CD4-positive, alpha-beta T cell treated with Interleukin-1 beta for 1 hour (primary cell): ENCODE results near the gene CSRP3.

Experiments
- DNase-seq, 2 donors: peaks; one replicate each; pipeline ENCODE4 v3.0.0-alpha.2; 2020 to 2022

The CSRP3 gene

DNA sequence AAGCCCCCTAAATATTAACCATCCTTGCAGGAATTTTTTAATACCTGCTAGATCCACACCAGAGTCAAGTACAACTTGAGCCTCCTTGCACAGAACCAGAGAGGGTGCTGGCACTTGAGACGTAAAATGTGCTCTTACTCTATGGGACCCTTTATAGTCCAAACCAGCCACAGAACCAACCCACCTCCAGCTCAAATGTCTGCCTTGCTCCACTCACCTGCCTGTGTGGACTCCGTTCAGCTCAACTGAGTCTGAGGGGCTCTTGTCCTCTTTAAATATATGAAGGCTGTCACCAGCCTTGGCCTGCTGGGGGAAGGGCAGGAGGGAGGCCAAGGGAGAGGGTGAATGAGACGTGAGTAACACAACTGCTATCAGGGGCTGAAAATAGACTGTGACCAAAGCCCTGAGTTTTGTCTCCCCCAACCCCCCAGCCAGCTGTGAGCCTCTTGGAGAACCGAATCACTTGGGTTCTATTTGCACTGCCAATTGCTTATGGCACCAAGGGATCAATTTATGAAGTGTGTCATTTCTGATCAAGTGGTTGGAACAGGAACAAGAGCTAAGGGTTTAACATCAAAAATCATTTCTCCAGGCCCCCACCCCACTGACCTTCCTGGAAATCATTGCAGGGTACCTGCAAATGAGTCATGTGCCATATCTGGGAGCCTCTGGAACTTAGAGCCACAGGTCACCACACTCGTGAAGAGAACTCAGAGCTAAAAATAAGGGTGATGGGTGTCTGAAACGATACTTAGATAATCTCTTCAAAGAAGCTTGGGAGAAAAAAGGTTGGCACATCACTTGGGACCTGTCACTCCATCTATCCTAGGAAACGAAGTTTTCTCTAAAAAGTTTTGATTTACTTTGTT lies at the start of gene CSRP3:
TSS of gene CSRP3 (minus strand) at position 247 of the 869 bp plus-strand sequence. CDS start 9,535 bp downstream, outside the sequence.
- no peak for DNase-seq

DNA sequence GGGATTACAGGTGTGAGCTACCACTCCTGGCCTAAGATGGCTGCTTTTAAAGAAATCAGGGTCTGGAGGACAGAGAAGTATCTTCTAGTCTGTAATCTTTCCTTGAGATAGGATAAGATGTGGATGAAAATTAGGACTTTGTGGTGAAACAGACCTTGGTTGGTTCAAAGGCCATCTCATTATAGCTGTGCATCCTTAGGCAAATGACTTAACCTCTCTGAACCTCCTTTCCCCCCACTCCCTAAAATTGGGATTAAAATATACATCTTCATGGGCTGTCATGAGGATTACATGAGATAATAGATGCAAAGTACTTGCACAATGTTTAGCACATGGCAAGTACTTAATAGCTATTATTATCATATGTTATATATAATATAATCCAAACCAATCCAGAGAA lies 49.8 kb upstream of the CSRP3 start:
- no peak for DNase-seq

DNA sequence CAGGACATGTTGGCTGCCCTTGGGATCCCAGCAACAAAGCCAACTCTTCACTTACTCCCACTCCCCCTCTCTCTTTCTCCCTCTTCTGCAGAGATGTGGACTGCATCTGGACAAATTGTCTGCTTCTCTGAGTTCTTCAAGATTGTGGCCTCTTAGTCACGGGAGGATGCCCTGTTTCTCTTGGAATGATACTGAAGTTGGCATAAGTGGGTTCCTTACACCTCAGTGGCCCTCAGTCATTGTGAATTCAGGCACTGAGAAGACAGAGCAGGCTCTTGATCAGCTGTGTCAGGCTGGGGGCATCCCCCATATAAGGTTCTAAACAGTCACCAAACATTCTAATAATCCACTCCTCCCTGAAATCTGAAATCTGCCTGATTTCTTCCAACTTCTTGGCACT lies 45.0 kb upstream of the CSRP3 start:
- DNase-seq, result no peak

DNA sequence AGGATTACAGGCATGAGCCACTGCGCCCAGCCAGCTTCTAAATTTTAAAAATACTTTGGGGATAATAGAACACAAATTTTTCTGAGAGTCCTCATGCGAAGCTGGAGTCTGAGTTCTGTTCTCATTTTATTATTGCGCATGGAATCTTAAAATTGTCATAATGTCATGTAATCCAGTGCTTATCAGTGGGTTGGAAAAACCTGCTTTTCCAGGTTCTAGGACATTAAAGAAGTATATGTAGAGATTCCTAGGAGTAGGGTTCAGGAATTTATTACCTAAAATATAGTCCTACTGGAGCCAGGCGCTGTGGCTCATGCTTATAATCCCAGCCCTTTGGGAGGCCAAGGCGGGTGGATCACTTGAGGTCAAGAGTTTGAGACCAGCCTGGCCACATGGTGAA lies 43.6 kb upstream of the CSRP3 start:
- no peak for DNase-seq

DNA sequence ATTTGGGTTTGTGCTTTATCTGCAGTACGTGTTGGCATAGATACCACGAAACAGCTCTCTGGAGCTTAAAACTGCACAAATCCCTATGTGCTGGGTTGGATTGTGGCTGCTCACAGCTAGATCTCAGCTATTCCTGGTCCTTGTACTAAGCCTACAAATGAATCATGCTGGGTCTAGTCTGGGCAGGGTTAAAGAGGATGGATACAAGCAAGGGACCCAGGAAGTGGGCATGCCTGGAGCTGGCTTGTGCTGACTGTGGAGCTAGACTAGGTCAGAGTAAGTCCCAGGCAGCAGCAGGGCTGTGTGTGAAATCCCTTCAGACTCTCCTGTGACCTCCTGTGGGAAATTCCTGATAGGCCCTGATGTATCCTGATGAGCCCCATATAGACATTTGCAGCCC lies 42.8 kb upstream of the CSRP3 start:
- no peak for DNase-seq

DNA sequence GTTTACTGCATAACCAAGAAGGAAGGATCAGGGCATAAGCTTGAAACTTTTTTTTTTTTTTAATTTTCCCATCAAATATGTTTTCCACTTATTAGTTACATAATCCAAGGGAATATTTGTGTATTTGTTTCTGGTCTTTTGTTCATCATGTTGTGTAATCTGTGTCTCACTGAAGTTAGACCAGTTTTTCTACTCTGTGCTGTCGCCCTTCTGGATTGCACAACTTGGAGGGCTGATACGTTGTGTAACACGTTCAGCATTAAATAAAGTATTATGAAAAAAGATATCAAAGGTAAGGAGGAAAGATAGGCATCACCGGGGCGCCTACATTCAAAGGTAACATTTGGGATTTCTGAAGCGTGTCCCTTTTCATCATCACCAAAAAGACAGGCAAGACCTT lies 42.3 kb upstream of the CSRP3 start:
- DNase-seq, result no peak

DNA sequence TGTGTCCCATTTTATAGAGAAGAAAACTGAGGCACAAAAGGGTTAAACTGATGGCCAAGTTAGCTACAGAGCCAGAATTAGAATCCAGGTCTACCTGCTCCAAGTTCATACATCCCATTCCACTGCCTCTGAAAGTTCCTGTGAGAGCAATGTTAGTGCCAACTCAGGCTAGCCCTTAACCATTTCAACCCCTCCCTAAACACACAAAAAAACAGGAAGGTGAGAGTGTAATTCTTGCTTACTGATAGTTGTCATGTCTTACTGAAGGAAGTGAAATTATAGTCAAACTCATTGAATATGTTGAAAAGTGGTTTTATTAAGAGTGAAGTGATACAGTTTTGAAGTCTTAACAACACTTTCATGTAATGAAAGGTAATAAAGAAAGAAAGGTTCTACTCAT lies 41.8 kb upstream of the CSRP3 start:
- DNase-seq, result no peak

DNA sequence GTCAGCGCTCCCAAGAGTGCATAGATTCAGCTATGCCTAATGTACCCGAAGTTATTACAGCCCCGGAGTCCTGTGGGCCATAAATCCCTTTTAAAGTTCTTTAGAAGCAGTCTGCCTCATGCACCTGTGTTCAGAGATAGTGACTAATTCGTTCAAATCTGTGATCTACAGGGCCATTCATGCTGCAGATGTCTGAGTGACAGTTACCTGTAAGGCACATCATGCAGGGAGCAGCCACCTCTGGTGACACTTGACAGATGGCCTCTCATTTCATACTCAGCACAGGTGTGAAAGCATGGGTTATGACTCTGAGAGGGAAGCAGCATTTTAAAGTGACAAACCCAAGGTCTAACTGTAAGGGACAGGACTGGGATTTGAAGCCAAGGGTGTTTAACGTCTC lies 41.4 kb upstream of the CSRP3 start:
- DNase-seq, result no peak

DNA sequence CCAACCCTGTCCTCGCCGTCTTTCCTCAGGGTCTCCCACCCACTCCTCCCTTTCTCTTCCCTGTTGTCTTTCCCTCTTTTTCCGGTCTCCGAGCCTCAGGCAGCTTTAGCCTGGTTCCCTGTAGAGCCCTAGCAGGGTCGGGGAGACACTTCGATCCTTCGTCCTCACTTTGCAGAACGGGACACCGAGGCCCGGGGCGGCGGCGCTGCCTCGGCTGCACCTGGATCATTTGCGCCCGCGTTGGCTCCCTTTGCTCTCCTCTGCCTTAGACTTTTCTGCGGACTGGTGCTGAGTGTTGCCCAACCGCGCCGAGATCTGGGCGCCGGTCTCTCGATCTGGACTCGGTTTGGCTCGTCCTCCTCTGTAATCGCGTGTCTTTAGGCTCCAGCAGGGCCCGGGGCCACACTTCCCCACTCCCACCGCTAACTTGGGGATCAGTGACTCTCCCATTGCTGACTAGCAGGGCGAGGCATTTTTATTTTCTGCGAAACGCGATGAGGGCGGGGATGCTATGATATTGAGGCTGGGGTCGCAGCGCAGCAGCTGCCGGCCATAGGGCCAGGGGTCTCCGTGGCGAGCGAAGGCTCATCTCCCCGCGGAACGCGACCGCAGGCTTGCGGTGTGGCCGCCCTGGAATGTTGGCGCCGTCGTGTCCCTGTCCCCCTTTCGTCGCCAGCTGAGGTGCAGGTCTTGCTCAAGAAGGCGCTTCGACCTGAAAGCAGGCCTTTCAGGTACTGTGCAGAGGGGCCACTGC lies 40.6 kb upstream of the CSRP3 start:
- DNase-seq, result no peak

DNA sequence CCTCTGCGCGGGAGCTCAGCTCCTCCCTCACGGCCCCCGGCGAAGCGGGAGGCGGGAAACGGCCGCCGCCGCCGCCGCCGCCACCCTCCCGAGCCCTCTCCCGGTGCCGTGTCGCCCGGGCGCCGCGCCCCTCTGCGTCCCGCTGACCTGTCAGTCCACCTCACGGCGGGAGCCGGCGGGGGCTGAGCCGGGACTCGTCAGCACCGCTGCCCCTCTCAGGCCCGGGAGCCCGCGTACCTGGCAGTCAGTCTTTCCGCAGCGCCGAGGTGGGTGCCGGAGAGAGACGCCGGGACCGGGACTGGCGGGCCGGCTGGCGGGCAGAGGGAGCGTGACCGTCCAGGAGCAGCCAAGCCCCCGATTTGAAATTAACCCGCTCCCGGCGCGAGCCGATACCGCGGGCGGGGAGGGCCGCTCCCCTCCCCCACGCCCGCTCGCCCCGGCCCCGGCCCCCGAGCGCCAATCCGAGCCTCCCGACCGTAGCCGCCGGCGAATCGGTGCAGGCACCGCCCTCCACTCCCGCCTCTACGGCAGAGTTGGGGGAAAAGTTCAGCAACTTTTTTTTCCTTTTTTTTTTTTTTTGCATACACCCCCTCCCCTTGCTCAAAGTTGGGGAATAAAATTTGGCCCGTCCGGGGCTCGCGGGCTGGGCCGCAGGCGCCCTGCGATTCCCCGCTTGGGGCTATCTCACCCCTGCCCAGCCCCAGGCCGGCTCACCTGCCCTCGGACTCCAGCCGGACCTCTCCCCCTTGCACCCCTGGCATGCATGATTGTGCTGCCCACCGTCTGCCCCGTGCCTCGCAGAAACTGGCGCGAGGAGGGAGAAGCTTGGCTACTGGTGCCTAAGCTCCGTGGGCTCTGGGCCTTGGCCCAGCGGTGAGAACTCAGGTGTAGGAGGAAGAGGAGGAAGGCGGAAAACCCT lies 39.7 kb upstream of the CSRP3 start:
- DNase-seq, result peak in 1 of 2 donors; percentile 12

DNA sequence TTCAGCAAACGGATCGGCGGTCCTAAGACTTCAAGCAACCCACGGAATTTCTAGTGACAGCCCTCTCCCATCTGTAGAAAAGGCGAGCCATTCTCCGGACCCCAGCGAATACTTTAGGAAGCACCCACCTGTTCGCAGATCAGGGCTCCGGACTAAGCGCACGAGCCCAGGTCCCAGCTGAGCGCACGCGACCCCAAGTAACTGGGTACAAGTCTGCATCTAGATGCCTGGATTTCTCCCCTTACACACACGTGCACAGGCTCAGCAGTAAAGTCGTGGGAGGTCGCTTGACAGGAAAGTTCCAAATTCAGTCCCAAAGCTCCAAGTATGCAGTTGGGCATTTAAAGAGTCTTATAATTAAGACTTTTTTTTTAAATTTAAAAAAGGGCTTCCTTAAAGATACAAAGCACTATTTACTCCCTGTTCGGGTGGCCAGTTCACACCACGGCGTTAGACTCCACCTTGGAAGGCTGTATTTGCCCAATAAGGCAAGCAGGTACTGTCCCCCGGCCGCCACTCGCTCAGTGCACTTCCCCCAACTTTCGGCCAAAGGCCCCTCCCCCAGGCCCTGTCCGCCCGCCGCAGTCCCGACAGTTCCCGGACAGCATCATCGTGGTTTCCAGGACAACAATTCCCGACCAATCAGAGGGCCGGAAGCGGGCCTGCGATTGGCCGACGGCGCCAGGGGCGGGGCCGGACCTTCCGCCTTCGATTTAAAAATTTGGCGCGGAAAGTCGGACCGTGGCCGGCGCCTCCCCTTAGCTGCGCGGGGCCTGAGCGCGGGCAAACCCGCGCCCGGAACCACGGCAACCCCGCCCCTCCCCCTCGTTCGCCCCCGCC lies 38.9 kb upstream of the CSRP3 start, which contains the start of gene E2F8:
TSS of gene E2F8 (minus strand) at position 526 of the 840 bp plus-strand sequence. CDS start 824 bp downstream, outside the sequence.
- DNase-seq, result peak; percentile 88 to 89

DNA sequence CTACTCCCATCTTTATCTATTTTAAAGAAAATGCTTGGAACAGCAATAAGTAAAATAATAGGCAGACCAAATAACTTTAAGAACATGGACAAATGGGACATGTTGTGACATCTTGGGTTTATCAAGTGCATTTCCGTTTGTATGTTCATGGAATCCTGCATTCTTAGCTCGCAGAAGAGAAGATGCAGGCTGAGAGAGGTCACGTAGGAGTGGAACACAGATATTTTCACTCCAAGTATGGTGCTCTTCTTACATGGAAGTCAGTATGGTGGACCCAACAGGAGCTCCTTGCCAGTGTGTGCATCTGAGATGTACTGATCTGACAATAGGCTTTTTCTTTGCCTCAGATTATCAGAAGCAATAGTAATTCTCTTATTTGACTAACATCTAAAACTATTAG lies 37.3 kb upstream of the CSRP3 start:
- DNase-seq, result no peak

DNA sequence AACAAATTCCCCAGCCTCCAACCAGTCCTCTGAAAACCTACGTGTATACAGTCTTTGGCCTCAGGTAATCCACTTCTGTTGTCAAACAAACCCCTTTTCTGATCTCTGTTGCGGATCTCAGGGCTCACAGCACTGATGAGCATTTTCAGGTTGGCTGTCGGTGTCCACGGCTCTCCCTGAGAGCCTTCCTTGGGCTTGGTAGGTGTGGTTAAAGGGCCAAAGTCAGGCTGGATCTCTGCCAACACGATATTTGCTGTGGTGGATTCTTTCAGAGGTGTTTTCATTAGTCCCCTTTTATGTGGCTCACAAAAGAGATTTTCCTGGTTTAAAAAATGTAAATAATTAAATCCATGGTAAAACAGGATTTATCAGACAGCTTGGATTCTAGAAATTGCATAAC lies 36.0 kb upstream of the CSRP3 start:
- DNase-seq, result no peak

DNA sequence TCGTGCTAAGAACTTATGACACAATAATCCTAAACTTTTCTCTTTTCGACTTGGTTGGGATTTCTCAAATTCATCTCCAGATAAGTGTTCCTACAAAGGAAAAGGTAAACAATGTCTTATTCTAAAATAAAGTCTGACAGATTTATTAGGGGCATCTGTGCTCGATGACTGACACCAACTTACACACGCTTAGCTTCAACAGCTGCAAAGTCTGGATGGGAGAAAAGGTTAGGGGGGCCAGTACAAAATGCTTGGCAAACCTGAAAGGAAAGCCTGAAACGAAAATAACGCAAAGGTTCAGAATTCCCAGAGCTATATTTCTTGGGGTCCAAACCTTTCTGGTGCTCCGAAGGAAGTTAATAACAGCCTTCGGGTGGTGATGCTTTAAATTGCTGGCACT lies 35.6 kb upstream of the CSRP3 start:
- DNase-seq, result no peak

DNA sequence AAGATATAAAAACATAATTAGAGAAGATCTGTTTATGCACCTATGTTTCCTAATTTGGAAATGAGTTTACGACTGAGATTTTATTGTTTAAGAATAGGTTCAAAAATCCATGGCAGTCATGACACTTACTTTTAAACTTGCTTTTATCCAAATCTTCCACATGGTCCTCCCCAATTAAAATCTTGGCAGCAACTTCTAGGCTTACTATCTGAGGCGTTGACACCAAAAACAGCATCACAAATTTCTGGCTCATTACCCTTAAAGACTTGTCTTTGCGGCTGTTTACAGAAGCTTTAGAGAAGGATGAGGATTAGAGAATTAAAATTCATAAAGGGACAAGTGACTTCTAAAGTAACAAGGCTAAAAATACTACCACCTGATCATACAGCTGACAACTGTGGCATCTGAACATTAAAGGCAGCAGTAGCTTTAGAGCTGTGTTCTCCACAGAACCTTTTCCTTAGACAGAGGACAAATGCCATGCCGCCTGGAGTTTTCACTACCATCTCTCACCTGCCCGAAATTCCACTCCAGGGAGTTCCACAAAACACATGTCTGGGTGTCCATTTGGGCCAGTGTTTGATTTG lies 32.5 kb upstream of the CSRP3 start:
- no peak for DNase-seq

DNA sequence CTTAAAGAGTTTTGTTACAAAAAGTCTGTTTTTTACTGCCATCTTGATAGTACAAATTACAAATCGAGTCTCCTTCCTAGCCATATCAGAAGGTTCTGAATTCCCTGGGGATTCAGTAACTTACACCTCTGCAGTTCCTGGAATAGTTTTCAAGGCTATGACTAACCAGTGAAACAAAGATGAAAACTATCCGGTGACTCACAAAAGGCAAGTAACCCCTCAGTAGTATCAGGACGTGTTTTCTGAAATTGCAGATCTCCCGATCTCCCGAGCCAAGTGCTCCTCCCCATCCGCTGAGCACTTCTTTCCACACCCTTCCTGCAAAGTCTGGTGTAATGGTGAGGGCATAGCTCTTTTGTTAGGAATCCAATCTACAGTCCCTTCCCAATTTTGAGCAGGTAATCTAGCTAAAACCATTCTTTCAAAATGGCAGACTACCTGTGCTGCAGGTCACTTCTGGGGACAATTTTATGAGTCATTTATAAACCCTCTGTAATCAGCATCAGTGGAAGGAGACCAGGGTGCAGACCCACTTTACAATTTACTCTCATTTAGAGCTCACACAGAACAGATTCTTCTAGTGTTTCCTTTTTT lies 31.2 kb upstream of the CSRP3 start:
- no peak for DNase-seq

DNA sequence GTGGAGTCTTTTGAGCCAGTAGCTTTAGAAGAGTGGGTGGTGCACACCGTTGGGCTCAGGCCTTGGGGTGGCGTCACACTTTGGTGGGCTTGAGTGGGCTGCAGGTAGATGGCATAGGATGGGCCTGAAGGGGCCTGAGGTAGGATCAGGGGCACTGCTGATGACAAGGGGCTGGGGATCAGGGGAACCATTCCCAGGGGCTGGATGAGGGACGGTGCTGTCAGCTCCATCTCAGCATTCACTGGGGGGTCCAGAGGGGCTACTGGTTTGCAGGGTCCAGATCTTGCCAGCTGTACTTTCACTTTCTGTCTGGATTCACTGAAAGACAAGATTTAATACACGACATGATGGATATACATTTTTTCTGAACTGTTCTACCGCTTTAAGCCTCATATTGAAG lies 27.9 kb upstream of the CSRP3 start:
- no peak for DNase-seq

DNA sequence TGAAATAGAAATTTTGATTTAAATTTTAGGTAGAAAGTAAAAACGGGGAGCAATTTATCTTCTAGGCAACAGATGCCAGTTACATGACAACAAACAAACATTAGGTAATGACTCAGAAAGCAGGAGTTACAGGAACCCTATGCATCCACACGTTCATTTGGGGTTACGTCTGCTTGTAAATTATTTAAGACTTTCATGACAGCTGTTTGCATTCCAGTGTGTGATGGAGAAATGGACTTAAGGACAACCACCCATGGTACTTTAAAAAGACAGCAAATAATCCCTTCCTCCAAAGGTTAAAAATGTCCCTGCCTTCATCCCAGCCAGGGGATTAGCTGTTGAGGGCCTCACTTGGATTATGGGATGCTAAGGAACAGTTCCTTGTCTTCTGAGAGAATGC lies 27.2 kb upstream of the CSRP3 start:
- no peak for DNase-seq

DNA sequence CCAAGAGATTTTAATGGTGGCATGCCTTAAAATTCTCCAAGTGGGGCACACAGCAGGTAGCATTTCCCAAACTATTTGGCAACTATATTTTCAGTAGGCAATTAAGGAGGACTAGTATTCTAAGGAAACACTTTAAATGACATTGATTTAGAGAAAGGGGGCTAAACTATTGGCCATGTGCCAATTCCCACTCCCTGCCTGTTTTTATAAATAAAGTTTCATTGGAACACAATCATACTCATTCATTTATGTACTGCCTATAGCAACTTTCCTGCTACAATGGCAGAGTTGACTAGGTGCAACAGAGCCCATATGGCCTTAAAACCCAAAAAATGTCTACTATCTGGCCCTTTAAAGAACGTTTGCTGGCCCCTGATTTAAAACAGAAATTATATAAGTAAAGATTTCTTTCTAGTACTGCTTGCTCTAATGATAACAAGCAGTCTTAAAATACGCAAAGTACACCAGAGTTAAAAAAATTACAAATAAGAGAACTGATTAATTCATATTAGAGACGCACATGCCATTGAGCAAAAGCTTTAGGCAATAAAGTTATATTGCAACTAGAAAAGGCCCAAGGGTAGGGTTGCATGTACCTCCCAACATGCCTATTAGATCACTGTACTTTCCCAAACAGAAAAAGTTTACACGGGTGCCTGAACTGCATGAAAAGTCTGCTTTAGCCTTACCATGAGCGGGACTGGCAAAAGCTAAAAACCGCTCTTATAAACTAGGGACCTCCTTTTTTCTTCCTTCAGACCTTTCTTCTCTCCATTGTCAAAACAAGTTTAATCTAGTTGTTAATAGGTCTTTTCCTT lies 24.8 kb upstream of the CSRP3 start:
- DNase-seq, result no peak

DNA sequence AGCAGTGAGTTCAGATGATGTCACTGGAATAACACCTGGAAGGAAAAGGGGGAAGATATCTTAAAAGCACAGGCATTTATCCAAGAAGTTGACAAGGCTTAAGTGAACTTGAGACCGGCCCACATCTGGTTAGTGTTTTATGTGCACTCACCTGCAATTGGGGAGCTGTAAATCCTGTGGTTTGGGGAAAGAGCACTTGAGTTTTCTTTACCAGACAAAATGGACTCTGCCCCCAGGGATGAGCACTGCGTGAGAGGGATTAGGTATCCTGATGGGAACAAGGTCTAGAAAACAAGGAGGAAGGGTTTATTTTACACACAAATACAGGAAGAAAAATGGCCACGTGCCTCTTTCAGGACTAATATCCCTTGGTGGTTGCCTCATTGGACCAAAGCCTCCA lies 23.8 kb upstream of the CSRP3 start:
- DNase-seq, result no peak
